Middle frontal gyrus (tissue), 1 donor: ENCODE measurements around the gene CES1.
"Not testable (repeated sequence)": the region's sequence is repeated elsewhere in the genome, so short reads cannot be mapped to it uniquely, and the experiment has no call there.

ENCODE experiments used
- DNase-seq: peaks from one replicate; pipeline ENCODE4 v3.0.0-alpha.2; 2015; ENCODE audit warnings: low spot score; ENCODE audit errors: extremely low spot score

CES1 gene

DNA sequence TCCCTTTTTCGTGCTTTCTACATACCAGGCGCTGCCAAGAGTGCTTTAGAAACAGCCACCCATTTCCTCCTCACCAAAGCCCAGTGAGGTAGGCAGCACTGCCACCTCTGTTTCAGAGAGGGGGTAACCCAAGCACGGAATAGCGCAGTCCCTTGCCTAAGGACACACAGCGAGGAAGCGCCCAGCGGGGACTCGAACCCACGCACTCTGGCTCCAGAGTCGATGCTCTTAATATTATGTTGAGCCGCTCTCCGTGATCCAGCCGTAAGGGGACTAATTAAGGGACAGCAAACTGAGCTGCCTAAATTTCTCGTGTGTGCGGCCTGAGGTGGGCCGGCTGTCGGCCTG, 497 bp downstream of the CES1 start:
- no peak for DNase-seq

DNA sequence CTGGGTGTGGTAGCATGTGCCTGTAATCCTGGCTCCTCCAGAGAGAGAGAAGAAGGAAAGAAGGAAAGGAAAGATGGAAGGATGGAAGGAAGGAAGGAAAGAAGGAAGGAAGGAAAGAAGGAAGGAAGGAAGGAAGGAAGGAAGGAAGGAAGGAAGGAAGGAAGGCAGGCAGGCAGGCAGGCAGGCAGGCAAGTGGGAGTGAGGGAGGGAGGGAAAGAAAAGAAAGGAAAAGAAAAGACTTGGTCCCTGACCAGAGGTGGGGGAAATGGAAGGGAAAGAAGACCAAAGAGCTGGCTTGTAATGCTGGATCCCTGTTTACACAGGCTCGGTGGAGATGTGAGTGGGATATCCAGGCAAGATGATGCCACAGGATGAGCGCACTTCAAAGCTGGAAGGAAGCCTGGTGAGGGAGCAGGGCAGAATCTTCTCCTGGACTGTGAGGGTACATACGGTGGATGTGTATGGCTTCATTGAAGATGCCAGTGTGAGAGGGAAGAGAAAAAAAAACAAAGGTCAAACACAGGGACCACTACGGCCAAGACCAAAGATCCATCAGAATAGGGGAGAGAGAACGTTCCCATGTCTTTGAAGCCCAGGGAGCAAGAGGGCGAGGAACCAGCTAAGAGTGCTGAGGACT, 2.1 kb downstream of the CES1 start:
- DNase-seq: no peak

DNA sequence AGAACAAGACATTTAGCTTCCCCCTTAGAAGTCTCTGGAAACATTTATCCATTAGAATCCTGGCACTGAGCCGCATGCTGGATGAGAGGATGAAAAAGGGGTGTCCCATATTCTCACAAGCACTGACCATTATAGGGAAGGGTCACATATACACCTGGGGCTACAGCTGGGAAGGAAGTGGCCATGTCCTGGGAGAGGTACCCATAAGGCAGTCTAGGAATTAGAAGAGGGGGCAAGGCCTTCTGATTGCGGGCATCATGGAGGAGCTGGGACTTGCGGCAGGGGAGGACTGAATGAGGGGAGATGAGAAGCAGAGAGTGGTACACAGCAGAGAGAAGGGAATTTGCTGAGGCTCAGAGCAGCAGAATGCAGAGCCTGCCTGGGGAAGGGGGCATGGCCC, 3.7 kb downstream of the CES1 start:
- DNase-seq: not testable (repeated sequence)

DNA sequence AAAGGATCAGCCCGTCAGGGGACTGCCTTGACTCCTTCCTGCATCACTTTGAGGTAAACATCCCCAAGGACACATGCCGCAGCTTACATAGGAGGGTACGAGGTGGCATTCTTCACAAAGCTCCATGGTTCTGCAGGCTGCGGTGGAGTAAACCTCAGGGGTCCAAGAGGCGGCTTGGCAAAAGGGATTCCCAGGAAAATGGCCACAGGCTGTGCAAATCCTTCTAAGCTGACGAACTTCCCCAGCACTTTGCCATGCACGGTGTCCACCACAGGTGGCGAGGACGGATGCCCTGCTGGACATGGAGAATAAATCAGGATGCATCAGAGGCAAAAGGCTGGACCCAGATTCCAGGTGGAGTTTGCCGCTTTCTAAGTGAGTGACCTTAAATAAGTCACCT, 4.2 kb downstream of the CES1 start:
- DNase-seq: no peak

DNA sequence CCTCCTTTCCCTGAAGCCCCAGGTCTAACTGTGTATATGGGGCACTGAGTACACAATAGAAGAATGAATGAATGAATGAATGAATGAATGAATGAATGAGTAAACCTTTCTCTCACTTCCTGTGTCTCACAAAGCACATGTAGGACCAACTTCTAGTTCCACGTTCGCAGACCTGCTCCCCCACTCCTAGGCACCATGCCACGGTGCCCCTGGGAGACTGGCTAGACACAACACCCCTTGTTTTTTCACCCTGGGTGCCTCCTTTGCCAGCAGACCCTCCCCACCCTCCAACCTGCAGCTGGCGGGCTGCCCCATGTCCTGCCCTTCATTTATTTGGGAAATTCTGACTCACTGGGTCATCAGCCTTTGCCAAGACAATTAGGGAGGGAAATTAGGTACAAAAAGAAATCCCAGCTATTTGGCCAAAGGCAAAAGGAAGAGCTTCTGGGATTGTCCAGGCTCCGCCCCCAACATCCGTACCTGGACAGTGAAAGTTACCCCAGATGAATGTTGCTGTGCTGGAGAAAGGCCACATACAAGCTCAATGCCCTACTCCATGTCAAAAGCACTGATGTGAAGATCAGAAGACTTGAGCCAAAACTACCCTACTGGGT, 7.7 kb downstream of the CES1 start:
- no peak for DNase-seq

DNA sequence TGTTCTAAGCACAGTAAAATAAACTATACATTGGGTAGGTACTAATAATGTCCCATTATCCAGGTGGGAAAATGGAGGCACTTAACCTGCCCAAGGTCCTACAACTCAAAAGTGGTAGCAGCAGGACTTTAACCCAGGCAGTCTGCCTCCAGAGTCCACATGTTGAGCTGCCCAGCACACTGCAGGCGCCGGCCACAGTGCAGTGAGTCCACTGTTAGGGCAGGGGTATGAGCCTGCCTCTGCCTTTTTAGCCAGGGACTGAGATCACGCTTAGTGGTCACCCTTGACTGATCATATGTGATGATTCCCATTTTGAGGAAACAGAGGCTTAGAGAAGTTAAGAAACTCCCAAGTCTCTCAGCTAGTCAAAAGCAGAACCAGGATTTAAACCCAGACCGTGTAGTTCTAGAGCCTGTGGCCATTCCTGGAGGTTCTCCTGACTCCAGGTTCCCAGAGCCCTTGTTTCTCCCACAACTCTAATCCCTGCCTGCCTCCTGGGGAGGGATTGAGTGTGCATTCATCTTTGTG, 8.4 kb downstream of the CES1 start:
- no peak for DNase-seq

DNA sequence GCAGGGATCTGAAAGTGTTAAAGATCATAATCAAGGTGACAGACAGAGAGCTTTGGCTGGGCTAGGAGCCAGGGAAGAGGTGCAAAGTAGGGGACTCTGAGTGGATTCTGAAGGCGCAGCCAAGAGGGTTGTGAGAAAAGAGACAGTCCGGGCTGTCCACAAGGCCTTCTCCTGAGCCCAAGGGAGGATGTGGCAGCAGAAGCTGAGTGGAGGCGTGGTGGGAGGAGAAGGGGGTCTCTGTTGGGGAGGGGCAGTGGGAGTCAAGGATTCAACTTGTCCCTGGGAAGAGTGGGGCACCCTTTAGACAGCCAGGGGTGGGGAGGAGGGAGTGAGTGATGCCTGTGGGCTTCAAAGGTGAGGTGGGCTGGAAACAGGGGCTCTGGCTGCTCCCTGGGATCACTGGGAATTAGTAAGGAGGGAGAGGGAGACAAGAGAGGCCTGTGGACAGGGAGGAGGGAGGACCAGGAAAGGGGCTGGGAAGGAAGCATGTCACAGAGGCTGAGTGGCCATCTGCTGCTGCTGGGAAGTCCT, 10.6 kb downstream of the CES1 start:
- no peak for DNase-seq

DNA sequence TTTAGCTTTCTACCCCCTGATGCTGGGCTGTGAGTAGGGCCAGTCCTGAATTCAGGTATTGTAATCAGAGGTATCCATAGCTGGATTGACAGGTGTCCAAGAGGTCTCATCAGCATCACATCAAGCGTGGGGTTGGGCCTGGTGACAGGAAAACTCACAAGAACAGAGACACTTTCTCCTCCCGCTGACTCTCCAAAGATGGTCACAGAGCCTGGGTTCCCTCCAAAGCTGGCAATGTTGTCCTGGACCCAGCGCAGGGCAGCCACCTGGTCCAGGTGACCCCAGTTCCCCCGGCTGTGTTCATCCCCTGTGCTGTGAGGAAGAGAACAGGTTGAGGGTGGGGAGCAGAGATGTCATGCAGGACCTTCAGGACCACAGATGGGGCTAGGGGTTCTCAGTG, 11.7 kb downstream of the CES1 start:
- no peak for DNase-seq

DNA sequence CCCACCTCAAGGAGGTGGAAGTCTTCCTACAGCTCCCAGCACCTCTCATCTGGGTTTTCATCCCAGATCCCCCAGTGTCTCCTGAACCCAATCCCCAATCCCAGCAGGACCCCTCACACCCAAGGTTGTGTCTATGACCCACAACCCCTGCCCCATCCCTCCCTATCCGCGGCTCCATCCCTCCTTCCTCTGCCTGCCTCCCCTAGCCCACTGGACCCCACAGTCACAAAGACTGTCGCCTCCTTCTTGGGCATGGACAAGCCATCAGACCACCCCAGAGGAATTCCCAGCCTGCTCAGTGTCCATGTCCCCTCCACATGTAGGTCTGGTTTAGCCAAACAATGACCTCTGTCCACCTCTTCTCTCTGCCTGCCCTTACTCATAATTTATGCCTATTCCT, 12.3 kb downstream of the CES1 start:
- no peak for DNase-seq

DNA sequence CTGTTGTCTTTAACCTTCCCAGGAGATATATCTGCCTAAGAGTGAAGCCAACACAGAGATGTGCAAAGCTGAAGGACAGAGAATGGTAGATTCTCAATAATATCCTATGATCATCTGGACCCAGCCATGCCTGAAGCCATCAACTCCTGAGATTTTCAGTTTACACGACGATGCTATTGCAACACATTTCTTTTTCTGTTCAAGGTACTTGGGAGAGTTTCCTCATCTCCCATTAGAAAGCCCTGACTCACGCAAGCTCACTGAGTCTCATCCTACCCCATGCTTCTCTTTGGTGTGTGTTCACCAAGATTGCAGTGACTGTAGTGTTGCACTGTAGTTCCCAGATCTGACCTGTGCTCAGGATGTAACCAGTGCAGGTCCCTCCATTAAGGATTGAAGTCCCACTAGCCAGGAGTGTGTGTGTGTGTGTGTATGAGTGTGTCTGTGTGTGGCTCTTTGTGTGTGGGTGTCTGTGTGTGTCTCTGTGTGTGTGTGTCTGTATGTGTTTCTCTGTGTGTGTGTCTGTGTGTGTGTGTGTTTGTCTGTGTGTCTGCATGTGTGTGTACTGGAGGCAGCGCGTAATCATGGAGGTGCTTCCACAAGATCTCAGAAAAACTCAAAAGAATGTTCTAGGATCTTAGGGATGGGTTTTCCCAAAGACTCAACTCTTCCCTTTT, 15.5 kb downstream of the CES1 start:
- DNase-seq: no peak

DNA sequence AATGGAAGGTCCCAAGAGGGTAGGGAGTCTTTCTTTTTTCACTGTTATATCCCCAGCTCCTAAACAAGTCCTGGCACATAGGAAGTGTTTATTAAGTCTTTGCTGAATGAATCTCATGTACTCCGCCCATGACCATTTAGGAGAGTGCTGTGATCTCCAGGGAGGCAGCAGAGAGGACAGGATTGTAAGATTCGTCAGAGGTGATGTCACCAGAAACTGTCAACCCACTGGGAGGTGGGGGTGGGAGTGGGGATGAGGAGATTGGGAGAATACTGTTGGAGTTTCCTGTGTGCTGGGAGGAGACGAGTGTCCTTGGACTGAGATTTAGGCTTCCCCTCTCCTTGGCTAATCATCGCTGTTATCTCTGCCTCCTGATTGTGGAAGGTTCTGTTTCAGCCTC, 16.7 kb downstream of the CES1 start:
- not testable (repeated sequence) for DNase-seq

DNA sequence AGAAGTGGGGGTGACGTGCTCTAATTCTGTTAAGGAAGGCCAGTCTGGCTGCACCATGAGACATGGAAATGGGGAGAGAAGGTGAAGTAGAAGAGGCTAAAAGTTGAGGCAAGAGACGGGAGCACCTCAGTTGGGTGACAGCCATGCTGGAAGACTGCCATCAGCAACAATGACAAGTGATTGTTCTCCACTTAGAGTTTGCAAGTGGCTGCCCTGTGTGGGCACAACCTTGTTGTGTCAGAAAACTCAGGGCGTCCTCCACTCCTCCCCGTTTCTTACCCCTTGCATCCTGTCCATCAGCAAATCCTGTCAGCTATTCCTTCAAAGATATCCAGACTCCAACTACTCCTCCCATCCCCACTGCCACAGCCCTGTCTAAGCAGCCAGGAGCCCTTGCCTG, 17.6 kb downstream of the CES1 start:
- no peak for DNase-seq

DNA sequence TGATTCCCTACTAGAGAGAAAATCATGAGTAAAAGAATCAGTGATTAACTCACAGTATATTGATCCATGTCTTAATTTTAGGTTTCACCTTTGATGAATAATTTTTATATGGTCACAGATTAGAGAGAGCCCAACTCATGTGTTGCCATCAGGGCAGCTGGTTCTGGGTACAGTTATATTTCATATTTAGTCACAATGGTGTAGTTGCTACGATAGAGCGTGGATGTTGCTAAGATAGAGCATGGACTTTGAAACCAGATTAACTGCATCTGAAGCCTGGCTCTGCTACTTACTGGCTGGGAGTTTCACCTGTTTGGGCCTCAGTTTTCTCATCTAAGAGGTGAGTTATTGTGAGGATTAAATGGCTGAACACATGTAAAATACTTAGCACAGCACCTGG, 18.7 kb downstream of the CES1 start:
- not testable (repeated sequence) for DNase-seq

DNA sequence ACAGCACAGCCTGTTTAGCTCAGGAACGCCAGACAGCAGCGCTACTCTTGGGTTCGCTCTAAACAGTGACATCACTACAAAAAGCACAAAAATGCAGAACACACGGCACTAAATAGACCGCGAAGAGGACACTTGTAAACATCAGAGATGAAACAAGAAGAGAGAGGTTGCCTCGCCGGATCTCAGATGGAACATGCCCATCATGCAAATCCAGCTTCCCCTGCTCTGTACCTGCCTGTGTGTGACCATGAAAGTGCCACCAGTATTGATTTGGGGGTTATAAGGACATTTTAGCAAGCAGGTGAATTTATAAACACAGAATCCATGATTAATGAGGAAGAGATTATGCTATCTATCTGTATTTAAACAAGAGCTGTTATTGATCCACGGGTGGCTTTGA, 19.2 kb downstream of the CES1 start:
- DNase-seq: not testable (repeated sequence)

DNA sequence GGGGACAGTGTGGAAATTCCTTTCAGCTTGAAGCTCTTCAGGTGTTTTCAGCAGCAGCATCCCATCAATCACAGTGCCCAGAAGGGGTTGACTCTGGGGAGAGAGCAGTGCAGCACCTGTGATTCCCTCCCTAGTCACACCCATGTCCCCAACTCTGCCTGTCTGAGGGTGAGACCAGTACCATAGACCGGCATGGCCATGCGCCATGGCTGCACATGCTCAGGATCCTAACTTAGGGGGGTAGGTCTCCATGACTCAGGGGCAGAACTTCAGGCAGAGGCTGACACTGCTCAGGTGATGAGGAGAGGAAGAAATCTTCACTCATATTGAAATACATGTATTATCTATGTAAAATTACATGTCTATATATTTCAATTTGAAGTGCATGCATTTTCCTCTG, 19.9 kb downstream of the CES1 start:
- no peak for DNase-seq

DNA sequence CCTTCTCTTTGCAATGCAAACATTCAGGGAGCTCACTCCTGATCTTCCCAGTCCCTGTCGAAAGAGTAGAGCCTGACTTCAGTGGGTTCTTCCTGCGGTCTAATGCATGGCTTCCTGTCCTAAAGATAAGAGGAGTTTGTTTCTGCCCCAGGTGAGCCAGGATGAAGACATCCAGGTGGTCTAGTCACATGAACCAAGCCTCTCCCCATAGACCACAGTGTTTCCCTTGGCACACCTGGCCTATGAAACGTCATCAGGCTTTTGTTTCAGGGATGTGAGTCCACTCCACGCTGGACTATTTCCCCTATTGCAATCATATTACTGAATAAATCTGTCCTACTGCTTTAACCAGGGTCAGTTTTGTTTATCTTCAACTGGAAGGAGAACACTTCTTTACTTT, 21.1 kb downstream of the CES1 start:
- no peak for DNase-seq

DNA sequence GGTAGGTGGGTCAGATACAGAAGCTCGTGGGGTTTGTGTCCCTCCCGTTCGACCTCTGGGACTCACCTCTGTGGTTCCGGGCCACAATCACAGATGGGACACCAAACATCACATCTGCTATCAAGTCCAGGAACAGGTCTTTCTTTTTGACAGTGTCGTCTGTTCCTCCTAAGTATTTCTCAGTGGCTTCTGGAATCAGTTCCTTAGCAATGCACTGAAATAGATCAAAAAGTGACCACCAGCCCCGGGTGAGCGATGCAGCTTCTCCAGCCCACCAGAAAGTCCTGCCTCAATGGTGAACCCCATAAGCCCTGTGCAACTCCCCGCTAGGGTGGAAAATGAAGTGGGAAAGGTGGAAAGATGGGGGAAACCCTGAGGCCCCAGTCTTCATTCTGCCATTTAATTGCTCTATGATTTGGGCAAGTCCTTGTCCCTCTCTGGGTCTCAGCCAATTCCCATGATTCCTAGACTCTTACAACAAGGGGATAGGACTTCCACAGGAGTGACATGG, 22.4 kb downstream of the CES1 start:
- DNase-seq: no peak

DNA sequence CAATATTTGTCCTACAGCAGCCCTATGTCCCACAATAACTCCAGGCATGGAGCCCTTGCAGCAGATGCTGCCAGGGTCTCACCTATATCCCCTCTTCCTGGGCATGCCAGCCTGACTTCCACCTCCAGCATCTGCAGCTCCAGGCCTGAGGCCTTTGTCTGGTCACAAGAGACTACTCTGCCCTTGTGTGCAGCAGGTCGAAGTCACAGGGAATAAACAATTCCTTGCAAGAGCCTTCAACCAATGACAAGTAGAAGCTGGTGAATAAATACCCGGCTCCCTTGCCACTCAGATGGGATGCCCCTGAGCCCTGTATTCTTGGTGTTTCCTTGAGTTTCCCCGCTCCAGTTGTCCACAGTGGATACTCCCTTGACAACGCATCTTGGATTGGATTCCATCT, 23.0 kb downstream of the CES1 start:
- no peak for DNase-seq

DNA sequence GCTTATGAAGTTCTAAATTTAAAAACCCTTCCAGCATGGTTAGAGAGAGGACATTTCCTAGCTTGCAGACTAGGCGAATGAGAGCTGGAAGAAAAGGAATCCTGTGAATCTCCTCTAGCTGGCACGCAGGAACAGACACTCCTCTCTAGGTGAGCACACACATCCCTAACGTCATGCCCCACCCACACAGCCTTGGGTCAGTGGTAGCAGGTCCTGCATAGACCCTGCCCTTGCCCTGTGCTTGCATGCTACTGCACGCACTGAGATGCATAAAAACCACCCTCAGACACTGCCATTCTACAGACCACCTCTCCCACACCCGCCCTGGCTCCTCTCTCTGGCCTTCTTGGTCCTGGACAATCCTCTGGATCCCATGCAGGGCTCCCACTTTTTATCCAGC, 23.5 kb downstream of the CES1 start:
- DNase-seq: no peak

DNA sequence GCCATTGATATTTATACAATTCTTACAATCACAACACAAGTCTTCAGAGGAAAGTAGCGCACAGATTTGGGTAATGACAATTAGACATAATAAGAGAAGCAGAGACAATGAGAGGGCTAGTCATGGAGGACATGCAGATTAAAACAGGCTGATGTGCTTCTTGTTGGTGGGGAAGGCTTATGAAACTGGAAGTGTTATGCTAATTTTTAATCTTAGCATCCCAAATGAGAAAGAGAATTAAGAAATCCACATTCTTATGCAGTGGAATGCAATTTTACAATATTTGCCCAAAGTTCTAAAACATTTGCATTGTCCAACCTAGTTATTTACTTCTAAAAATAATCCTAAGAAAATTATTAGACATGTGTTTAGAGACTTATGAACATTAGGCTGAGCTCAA, 24.6 kb downstream of the CES1 start:
- not testable (repeated sequence) for DNase-seq

DNA sequence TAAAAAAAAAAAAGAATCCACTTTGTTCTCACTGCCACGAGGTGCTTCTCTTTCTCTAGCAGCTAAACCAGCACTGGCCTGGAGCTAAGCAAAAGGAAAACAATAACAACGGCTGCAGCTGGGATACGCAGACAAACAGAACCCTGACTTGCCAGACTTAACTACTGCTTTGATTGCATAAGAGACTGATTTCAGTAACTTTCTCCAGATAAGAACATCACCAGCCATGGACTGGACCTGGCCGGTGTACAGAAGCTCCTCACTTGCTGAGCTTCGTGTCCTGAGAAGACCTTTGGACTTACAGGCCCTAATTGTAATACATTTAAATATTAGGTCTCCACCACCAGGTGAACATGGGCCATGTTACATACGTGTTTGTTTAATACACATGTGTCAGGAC, 27.8 kb downstream of the CES1 start:
- DNase-seq: not testable (repeated sequence)

DNA sequence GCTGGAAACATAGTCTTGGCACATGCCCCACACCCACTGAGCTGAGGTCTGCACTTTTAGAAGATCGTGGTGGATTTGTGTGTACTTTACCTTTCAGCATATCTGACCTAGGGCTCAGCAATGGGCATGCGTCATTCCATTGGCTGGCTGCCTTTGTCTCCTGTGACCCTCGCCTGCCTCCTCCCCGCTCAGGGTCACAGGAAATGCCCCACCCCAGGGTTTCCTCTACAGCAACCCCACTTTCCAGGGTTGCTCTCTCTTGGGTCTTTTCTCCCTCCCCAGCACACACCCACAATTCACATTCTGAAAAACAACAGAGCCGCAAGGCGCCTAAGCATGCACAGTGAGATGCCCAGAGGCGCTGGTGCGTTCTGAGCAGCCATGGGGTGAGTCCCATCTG, 29.2 kb downstream of the CES1 start:
- not testable (repeated sequence) for DNase-seq
